T-helper 1 cell treated with Interleukin-12 subunit alpha and Interleukin-12 subunit beta and Interleukin-4 antibody, amounts not matched to agents 30 μg/mL and 1 μg/mL, for 36 hours (primary cell): ENCODE data around the gene ACBD5.

Experiments used
- H3K27ac Mint-ChIP-seq: one replicate; pipeline ENCODE4 v1.8.0; 2021; ENCODE audit warnings: mild to moderate bottlenecking, mixed read lengths
- H3K27me3 Mint-ChIP-seq: one replicate; pipeline ENCODE4 v1.8.0; 2021; ENCODE audit warnings: low read depth, mixed read lengths
- H3K36me3 Mint-ChIP-seq: one replicate; pipeline ENCODE4 v1.8.0; 2021; ENCODE audit warnings: low read depth, mixed read lengths
- H3K4me1 Mint-ChIP-seq: one replicate; pipeline ENCODE4 v1.8.0; 2021; ENCODE audit warnings: low read depth, mixed read lengths
- H3K4me3 Mint-ChIP-seq: one replicate; pipeline ENCODE4 v1.8.0; 2021; ENCODE audit warnings: mild to moderate bottlenecking, moderate library complexity, mixed read lengths
- H3K9me3 Mint-ChIP-seq: one replicate; pipeline ENCODE4 v1.8.0; 2021; ENCODE audit warnings: mixed read lengths

Gene ACBD5

DNA sequence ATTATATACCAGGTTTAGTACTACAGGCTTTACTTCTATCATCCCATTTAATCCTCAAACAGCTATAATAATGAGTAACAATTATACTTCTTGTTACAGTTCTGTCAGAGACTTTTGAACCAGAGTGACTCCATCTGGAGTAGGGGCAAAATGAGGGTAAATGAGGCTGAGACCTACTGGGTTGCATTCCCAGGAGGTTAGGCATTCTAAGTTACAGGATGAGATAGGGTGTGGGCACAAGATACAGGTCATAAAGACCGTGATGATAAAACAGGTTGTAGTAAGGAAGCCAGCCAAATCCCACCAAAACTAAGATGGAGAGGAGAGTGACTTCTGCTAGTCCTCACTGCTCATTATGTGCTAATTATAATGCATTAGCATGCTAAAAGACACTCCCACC lies 90.3 kb downstream of the ACBD5 start:
- Mint-ChIP-seq H3K27me3 (no peaks in the 10 kb centered on the region), H3K27ac (peak overlapping the region; percentile 22), H3K4me1 (peaks cover 44% of the 10 kb centered on the region), H3K4me3 (no peak overlapping the region), H3K9me3 (no peaks in the 10 kb centered on the region), H3K36me3 (peaks cover 41% of the 10 kb centered on the region)

DNA sequence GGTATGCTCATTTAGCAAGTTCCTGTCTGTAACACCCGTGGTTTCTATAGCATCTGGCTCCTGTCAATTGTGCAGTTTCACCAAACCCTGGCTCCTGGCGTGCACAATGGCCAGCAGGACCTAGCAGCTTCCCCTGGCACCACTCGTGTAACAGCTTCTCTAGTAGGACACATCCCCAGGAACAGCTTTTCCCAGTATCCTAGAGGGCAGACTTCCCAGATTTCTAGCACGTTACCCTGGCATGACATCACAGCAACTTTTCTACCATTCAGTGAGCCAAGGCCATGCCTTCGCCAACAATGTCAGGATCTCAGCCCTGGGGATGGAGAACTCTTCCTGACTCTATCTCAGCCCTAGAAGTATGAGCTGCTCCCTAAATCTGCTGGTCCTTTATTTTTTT lies 92.9 kb downstream of the ACBD5 start:
- H3K4me3 Mint-ChIP-seq: no peak overlapping the region
- H3K9me3 Mint-ChIP-seq: no peaks in the 10 kb centered on the region
- H3K27me3 Mint-ChIP-seq: no peaks in the 10 kb centered on the region
- peak overlapping the region; percentile 17 for H3K27ac Mint-ChIP-seq
- peaks cover 39% of the 10 kb centered on the region for H3K36me3 Mint-ChIP-seq
- H3K4me1 Mint-ChIP-seq: peaks cover 43% of the 10 kb centered on the region

DNA sequence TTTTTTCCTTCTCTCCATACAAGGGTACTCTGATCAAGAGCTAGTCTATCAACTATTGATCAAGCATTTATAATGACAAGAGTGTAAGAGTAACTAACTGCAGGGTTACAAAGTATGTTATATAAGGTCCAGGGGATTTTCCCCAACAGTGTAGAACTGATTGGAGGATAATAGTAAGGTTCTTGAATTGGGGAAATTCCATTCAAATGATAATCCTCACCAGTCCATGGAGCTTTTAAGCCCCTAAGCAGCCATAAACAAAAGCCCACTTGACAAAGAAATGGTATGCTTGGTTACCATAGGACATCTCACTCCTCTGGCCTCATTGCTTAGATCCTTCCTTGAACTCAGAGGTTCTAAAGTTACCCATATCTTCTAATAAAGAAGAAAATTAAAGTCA lies 94.7 kb downstream of the ACBD5 start:
- Mint-ChIP-seq H3K9me3 (no peaks in the 10 kb centered on the region), H3K36me3 (peaks cover 41% of the 10 kb centered on the region), H3K4me1 (peaks cover 32% of the 10 kb centered on the region), H3K4me3 (no peak overlapping the region), H3K27ac (no peak overlapping the region), H3K27me3 (no peaks in the 10 kb centered on the region)
